ENCODE data around the gene NUDT2.

Gene NUDT2

DNA sequence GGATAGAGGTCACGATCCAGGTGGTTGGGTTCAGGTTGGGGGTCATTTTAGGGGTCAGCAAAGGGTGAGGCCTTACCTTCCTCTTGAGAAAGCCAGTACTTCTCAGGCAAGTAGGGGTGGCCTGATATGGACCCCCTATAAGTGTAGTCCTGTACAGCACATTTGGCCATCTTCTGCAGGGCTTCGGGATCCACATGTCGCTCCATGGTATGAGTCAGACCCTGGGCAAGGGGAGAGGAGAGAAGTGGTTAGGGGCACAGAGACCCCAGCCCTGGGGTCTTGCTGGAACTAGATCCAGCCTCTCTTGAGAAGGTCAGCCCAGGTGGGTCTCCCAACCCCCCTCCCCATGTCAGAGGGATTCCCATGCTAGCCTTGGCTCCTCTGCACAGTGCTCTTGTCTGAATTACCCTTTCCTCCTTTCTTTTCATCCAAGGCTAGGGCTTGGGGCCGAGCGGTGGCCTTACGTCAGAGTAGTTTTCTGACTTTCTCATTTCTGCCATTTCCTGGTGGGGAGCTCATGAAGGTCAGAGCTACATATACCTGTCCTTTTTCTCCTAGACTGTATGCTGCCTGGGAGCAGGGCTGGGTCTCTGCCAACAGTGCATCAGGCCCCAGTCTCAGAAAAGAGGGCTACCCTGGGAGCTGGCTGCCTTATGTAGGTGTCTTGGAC lies 56.3 kb downstream of the NUDT2 start:
- Histone ChIP-seq H3K36me3 (ENCODE audit: control insufficient read depth in 2 of 2, insufficient read depth in 1 of 2, low read length in 2 of 2) (no peaks in the 10 kb centered on the region), H3K4me3 (ENCODE audit: low read depth, low read length) (no peak overlapping the region), H3K27ac (ENCODE audit: extremely low read depth, low read depth, low read length) (no peak overlapping the region), H3K4me1 (ENCODE audit: control insufficient read depth, insufficient read depth, low read length) (no peaks in the 10 kb centered on the region), H3K9me3 (ENCODE audit: control insufficient read depth, insufficient read depth, low read depth, low read length) (no peaks in the 10 kb centered on the region)
- ChIA-PET POLR2A (no interaction called here), CTCF (interaction anchor here (0.6 kb wide), 4 partner anchors 9 to 322 kb away, joined by 3 to 5 read pairs (median 3); no protein-coding TSS in a partner anchor)
- TF ChIP-seq ZBTB17 (tag by site-specific recombination; IDR thresholded peaks at IDR 0.05) (no peak), ZNF580 (tag by site-specific recombination; IDR thresholded peaks at IDR 0.05) (no peak), ZNF202 (tag by site-specific recombination; IDR thresholded peaks at IDR 0.05; ENCODE audit: borderline replicate concordance) (no peak), GLIS1 (tag by site-specific recombination; IDR thresholded peaks at IDR 0.05) (no peak), ZNF394 (tag by site-specific recombination; IDR thresholded peaks at IDR 0.05; ENCODE audit: borderline replicate concordance) (no peak), KLF10 (tag by site-specific recombination; IDR thresholded peaks at IDR 0.05) (no peak)

DNA sequence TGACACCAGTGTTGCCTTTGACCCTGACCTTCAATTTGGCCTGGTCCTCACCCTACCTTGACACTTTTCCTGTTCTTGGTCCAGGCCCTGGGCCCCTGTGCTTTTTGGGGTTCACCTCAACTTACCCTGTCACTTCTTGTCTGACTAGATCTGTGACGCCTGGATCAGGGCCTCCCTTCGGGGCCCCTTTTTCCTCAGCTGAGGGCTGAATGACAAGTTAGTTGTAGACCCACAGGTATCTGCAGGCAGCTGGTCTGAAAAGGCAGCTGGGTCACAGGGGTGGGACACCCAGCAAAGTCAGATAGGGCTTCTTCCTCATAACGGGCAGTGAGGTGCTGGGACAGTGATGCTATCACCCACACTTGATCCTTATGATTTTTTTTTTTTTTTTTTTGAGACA lies 57.3 kb downstream of the NUDT2 start:
- no peak overlapping the region for H3K4me3 ChIP-seq (ENCODE audit: low read depth, low read length)
- no peaks in the 10 kb centered on the region for H3K36me3 ChIP-seq (ENCODE audit: control insufficient read depth in 2 of 2, insufficient read depth in 1 of 2, low read length in 2 of 2)
- no peak overlapping the region for H3K27ac ChIP-seq (ENCODE audit: extremely low read depth, low read depth, low read length)
- ChIA-PET POLR2A (no interaction called here), CTCF (interaction anchor here (2.5 kb wide), 1 partner anchor 162 kb away, joined by 9 read pairs; no protein-coding TSS in a partner anchor)
- no peaks in the 10 kb centered on the region for H3K4me1 ChIP-seq (ENCODE audit: control insufficient read depth, insufficient read depth, low read length)
- no peaks in the 10 kb centered on the region for H3K9me3 ChIP-seq (ENCODE audit: control insufficient read depth, insufficient read depth, low read depth, low read length)
- TF ChIP-seq ZBTB44 (tag by site-specific recombination; IDR thresholded peaks at IDR 0.05) (no peak), MEIS1 (CRISPR knock-in tag; IDR thresholded peaks at IDR 0.05; ENCODE audit: borderline replicate concordance) (no peak), ZNF629 (tag by site-specific recombination; IDR thresholded peaks at IDR 0.05) (no peak), ZNF24 (tag by site-specific recombination; IDR thresholded peaks at IDR 0.05) (no peak), EGR2 (tag by site-specific recombination; IDR thresholded peaks at IDR 0.05; ENCODE audit: low read depth) (no peak), PRDM2 (tag by site-specific recombination; IDR thresholded peaks at IDR 0.05; ENCODE audit: borderline replicate concordance) (no peak), ZNF645 (tag by site-specific recombination; IDR thresholded peaks at IDR 0.05) (no peak), RBAK (tag by site-specific recombination; IDR thresholded peaks at IDR 0.05) (no peak), ZNF791 (tag by site-specific recombination; IDR thresholded peaks at IDR 0.05) (no peak), ZNF140 (tag by site-specific recombination; IDR thresholded peaks at IDR 0.05) (no peak), ZNF664 (tag by site-specific recombination; IDR thresholded peaks at IDR 0.05) (no peak)
- TF ChIP-seq, protein P1, sequence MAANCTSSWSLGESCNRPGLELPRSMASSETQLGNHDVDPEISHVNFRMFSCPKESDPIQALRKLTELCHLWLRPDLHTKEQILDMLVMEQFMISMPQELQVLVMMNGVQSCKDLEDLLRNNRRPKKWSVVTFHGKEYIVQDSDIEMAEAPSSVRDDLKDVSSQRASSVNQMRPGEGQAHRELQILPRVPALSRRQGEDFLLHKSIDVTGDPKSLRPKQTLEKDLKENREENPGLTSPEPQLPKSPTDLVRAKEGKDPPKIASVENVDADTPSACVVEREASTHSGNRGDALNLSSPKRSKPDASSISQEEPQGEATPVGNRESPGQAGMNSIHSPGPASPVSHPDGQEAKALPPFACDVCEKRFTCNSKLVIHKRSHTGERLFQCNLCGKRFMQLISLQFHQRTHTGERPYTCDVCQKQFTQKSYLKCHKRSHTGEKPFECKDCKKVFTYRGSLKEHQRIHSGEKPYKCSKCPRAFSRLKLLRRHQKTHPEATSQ (tag by site-specific recombination; IDR thresholded peaks at IDR 0.05), result no peak
- TF ChIP-seq, protein P2, sequence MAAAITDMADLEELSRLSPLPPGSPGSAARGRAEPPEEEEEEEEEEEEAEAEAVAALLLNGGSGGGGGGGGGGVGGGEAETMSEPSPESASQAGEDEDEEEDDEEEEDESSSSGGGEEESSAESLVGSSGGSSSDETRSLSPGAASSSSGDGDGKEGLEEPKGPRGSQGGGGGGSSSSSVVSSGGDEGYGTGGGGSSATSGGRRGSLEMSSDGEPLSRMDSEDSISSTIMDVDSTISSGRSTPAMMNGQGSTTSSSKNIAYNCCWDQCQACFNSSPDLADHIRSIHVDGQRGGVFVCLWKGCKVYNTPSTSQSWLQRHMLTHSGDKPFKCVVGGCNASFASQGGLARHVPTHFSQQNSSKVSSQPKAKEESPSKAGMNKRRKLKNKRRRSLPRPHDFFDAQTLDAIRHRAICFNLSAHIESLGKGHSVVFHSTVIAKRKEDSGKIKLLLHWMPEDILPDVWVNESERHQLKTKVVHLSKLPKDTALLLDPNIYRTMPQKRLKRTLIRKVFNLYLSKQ (tag by site-specific recombination; IDR thresholded peaks at IDR 0.05; ENCODE audit: borderline replicate concordance), result no peak
- TF ChIP-seq, protein P3, sequence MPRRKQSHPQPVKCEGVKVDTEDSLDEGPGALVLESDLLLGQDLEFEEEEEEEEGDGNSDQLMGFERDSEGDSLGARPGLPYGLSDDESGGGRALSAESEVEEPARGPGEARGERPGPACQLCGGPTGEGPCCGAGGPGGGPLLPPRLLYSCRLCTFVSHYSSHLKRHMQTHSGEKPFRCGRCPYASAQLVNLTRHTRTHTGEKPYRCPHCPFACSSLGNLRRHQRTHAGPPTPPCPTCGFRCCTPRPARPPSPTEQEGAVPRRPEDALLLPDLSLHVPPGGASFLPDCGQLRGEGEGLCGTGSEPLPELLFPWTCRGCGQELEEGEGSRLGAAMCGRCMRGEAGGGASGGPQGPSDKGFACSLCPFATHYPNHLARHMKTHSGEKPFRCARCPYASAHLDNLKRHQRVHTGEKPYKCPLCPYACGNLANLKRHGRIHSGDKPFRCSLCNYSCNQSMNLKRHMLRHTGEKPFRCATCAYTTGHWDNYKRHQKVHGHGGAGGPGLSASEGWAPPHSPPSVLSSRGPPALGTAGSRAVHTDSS (tag by site-specific recombination; IDR thresholded peaks at IDR 0.05), result no peak

Measured in HEK293 (cell line).